ENCODE results near the gene CYP4F22. TPM values are rescaled to one million over a fixed set of nuclear protein-coding genes. Genes with fewer than 3 reads are reported as not detected.

CYP4F22 gene
- total RNA-seq, 3 donors from 2014 or later (not counting 1 experiment from before 2014, with no cell fraction given) = 2.2 to 3.1 (median 2.6) TPM

GRCh38 chr19:15538774-15539173 lies 30.4 kb downstream of the CYP4F22 start:
- no peak for ATAC-seq
- Histone ChIP-seq H3K4me3 (ENCODE audit: low read length) (no peak overlapping the region), H3K36me3 (ENCODE audit: control insufficient read depth, insufficient read depth, low read length) (no peaks in the 10 kb centered on the region), H3K27ac (ENCODE audit: low read length) (no peak overlapping the region), H3K27me3 (ENCODE audit: control insufficient read depth, insufficient read depth, low read length) (no peaks in the 10 kb centered on the region), H3K4me1 (ENCODE audit: control insufficient read depth, insufficient read depth, low read length) (no peaks in the 10 kb centered on the region), H3K9me3 (ENCODE audit: control insufficient read depth, insufficient read depth, low read length) (no peaks in the 10 kb centered on the region)
- intact Hi-C loops (cut with micrococcal nuclease) = no loop called here
- H3K27me3 Mint-ChIP-seq (ENCODE audit: low read depth in 2 of 2) = peaks cover 0 to 7% of the 10 kb centered on the region in 2 donors
- TF ChIP-seq CTCF (IDR thresholded peaks at IDR 0.05) = no peak
- H3K4me3 Mint-ChIP-seq = no peak overlapping the region
- H3K9me3 Mint-ChIP-seq = no peaks in the 10 kb centered on the region
- DNase-seq = peak in 1 of 2 donors; percentile 18
- peaks cover 0 to 11% of the 10 kb centered on the region in 2 donors for H3K4me1 Mint-ChIP-seq
- H3K36me3 Mint-ChIP-seq = no peaks in the 10 kb centered on the region
- 88% methylated on average over 1 of the region's 1 CpG for WGBS (ENCODE audit: insufficient coverage)
- H3K27ac Mint-ChIP-seq = no peak overlapping the region

GRCh38 chr19:15539638-15540037 lies 31.3 kb downstream of the CYP4F22 start:
- Histone ChIP-seq H3K36me3 (ENCODE audit: control insufficient read depth, insufficient read depth, low read length) (no peaks in the 10 kb centered on the region), H3K9me3 (ENCODE audit: control insufficient read depth, insufficient read depth, low read length) (no peaks in the 10 kb centered on the region), H3K27me3 (ENCODE audit: control insufficient read depth, insufficient read depth, low read length) (no peaks in the 10 kb centered on the region), H3K4me1 (ENCODE audit: control insufficient read depth, insufficient read depth, low read length) (no peaks in the 10 kb centered on the region), H3K4me3 (ENCODE audit: low read length) (no peak overlapping the region), H3K27ac (ENCODE audit: low read length) (no peak overlapping the region)
- no peak for DNase-seq
- TF ChIP-seq CTCF (IDR thresholded peaks at IDR 0.05) = no peak
- Mint-ChIP-seq H3K4me1 (peaks cover 0 to 7% of the 10 kb centered on the region in 2 donors), H3K27me3 (ENCODE audit: low read depth in 2 of 2) (peaks cover 0 to 7% of the 10 kb centered on the region in 2 donors), H3K36me3 (no peaks in the 10 kb centered on the region), H3K9me3 (no peaks in the 10 kb centered on the region), H3K27ac (no peak overlapping the region), H3K4me3 (no peak overlapping the region)
- ATAC-seq = no peak
- intact Hi-C loops (cut with micrococcal nuclease) = no loop called here

GRCh38 chr19:15540435-15540834 lies 32.1 kb downstream of the CYP4F22 start:
- no peaks in the 10 kb centered on the region for H3K9me3 ChIP-seq (ENCODE audit: control insufficient read depth, insufficient read depth, low read length)
- intact Hi-C loops (cut with micrococcal nuclease) = no loop called here
- Mint-ChIP-seq H3K27ac (no peak overlapping the region), H3K9me3 (no peaks in the 10 kb centered on the region), H3K4me1 (peaks cover 0 to 5% of the 10 kb centered on the region in 2 donors), H3K4me3 (no peak overlapping the region), H3K36me3 (no peaks in the 10 kb centered on the region), H3K27me3 (ENCODE audit: low read depth in 2 of 2) (peaks cover 0 to 6% of the 10 kb centered on the region in 2 donors)
- DNase-seq (no peak), ATAC-seq (no peak)
- H3K27me3 ChIP-seq (ENCODE audit: control insufficient read depth, insufficient read depth, low read length) = no peaks in the 10 kb centered on the region
- H3K27ac ChIP-seq (ENCODE audit: low read length) = no peak overlapping the region
- H3K36me3 ChIP-seq (ENCODE audit: control insufficient read depth, insufficient read depth, low read length) = no peaks in the 10 kb centered on the region
- H3K4me1 ChIP-seq (ENCODE audit: control insufficient read depth, insufficient read depth, low read length) = no peaks in the 10 kb centered on the region
- TF ChIP-seq CTCF (IDR thresholded peaks at IDR 0.05) = no peak
- WGBS (ENCODE audit: insufficient coverage) = 91% methylated on average over 20 of the region's 20 CpGs
- H3K4me3 ChIP-seq (ENCODE audit: low read length) = no peak overlapping the region

- Histone ChIP-seq H3K4me1 (ENCODE audit: control insufficient read depth, insufficient read depth, low read length) (no peaks in the 10 kb centered on the region), H3K36me3 (ENCODE audit: control insufficient read depth, insufficient read depth, low read length) (no peaks in the 10 kb centered on the region), H3K27me3 (ENCODE audit: control insufficient read depth, insufficient read depth, low read length) (no peaks in the 10 kb centered on the region), H3K9me3 (ENCODE audit: control insufficient read depth, insufficient read depth, low read length) (no peaks in the 10 kb centered on the region), H3K27ac (ENCODE audit: low read length) (no peak overlapping the region), H3K4me3 (ENCODE audit: low read length) (no peak overlapping the region)
- intact Hi-C loops (cut with micrococcal nuclease) = no loop called here
- no peaks in the 10 kb centered on the region for H3K36me3 Mint-ChIP-seq
- no peak for DNase-seq
- no peaks in the 10 kb centered on the region for H3K4me1 Mint-ChIP-seq
- no peak overlapping the region for H3K27ac Mint-ChIP-seq
- ATAC-seq = no peak
- H3K27me3 Mint-ChIP-seq (ENCODE audit: low read depth in 2 of 2) = no peaks in the 10 kb centered on the region
- no peak for TF ChIP-seq CTCF (IDR thresholded peaks at IDR 0.05)
- no peak overlapping the region for H3K4me3 Mint-ChIP-seq
- no peaks in the 10 kb centered on the region for H3K9me3 Mint-ChIP-seq
These were observed 36.0 kb downstream of the CYP4F22 start for GRCh38 chr19:15544283-15544682.
